Amniotic stem cell (primary cell): Measurements from ENCODE around the gene MRTFA.

Experiments
- DNase-seq: peaks from one replicate; lab custom pipeline; 2025; lab: John Stamatoyannopoulos, UW

Gene MRTFA

DNA sequence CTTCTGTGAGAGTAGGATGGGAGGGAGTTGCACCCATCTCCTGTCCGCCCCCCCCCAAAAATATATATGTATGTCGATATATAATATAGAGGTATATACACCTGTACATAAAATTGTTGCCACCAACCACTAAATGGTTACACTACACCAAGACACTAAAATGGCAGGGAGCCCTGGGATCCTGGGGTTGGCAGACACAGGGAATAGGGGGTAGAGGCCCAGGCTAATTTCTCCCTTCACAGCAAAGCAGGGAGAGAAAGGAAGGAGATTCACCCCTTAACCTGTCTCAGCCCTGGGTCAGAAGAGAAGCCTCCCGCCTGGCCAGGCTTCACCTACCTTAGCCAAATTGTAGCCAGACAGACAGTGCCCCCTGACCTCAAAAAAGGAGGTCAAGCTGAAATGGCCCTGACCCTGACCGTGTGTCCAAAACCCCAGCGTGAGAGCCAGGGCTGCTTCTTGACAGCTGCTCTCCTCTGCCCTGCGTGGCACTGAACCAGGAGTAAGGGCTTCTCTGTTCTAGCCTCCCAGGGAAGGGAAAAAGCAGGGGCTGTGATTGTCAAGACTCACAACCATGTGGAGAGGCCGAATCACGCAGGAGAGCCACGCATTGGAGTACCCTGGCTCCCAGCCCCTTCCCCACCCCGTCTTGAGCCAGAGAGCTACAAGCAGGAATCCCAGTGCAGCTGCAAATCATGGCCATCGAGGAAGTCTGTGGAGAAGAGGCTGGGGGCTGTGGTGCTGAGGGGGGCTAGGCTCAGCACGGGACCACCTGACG lies 225.6 kb downstream of the MRTFA start:
- DNase-seq = no peak

DNA sequence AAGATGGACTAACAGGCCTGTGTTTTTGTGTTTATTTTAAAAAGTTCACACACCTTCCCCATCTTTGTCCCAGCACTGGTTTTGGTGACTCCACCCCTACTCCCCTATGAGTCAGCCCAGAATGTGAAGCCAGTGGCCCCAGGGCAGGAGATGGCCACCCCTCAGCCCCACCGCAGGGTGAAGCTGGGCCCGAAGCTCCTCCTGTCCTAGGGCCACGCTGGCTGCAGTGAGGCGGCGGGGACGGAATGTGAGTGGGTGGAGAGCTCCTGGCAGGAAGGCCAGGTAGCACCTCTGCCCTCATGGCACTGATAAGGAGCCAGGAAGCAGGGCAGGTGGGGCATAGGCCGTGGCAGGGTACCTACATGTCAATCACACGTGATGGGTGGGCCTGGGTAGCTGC lies 226.2 kb downstream of the MRTFA start:
- no peak for DNase-seq

DNA sequence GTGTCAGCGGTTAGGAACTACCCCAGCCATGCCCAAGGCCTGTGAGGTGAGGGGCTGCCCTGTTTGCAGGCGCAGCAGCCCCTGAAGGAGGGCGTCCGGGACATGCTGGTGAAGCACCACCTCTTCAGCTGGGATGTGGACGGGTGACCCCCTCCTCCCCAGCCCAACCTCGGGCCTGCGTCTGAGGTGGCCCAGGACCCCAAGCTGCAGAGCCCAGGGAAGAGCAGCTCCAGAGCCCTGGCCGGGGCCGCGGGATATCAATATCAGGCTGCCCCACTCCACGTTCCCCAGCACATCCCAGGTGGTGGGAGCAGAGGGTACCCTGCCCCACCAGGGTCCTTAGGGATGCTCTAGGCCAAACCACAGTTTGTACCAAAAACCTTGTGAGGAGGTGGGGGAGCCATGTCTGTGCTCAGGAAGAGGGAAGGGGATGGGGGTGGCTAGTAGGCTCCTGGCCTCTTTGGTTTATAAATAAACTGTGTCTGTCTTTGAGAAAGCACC lies 226.9 kb downstream of the MRTFA start:
- DNase-seq = no peak

DNA sequence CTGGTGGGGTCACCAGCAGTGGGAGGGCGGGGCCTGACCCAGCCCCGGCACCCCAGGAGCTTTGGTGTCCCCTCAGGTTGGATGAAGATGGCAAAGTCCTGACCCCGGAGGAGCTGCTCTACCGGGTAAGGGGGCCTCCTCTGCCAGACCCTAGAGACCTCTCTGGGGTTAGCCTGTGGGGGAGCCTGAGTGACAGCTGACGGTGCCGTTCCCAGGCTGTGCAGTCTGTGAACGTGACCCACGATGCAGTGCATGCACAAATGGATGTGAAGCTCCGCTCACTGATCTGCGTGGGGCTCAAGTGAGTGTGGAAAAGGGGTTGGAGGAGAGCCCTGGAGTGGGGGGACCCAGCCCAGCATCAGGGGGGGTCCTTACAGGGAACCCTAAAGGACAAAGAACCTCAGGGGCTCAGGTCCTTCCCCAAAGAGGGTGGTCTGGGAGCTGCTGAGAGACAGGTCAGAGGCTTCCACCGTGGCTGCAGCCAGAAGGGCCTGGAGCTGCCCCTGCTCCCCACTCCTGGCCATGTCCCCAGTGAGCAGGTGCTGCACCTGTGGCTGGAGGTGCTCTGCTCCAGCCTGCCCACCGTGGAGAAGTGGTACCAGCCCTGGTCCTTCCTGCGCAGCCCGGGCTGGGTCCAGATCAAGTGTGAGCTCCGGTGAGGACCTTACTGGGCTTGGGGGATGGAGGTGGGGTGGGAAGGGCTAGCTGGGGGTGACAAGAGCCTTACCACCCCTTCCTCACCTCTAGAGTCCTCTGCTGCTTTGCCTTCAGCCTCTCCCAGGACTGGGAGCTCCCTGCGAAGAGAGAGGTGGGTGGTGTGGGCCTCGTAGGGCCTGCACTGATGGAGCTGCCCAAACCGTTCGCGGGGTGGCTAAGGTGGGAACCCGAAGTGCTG lies 227.6 kb downstream of the MRTFA start:
- DNase-seq = no peak

DNA sequence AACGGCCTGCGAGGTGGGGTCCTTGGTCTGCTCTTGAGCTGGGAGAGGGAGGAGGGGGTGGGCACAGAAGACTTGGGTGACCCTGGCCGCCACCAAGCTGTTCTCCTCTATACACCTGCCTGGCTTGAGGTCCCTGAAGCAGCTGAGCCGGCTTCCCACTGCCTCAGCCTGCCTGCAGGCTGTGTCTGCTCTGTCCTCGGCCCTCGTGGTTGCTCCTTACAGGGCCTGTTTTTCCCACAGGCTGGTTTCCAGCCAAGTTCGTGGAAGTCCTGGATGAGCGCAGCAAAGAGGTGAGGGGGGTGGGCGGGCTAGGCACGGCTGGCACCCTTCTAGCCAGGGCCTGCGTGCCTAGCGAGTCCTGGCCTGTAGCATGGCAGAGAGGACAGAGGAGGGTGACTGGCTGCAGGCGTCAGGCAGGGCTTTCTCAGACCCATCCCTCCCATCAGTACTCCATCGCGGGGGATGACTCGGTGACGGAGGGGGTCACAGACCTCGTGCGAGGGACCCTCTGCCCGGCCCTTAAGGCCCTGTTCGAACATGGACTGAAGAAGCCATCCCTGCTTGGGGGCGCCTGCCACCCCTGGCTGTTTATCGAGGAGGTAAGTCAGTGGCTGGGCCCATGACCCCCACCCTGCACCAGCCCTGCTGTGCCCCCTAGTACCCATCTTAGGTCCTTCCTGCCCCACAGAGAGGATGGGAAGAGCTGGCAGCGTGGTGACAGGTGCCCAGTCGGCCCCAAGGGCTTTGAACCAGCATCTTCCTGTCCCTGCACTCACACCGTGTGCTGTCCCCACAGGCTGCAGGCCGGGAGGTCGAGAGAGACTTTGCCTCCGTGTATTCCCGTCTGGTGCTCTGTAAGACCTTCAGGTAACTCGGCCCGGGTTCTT lies 228.4 kb downstream of the MRTFA start:
- DNase-seq = no peak

DNA sequence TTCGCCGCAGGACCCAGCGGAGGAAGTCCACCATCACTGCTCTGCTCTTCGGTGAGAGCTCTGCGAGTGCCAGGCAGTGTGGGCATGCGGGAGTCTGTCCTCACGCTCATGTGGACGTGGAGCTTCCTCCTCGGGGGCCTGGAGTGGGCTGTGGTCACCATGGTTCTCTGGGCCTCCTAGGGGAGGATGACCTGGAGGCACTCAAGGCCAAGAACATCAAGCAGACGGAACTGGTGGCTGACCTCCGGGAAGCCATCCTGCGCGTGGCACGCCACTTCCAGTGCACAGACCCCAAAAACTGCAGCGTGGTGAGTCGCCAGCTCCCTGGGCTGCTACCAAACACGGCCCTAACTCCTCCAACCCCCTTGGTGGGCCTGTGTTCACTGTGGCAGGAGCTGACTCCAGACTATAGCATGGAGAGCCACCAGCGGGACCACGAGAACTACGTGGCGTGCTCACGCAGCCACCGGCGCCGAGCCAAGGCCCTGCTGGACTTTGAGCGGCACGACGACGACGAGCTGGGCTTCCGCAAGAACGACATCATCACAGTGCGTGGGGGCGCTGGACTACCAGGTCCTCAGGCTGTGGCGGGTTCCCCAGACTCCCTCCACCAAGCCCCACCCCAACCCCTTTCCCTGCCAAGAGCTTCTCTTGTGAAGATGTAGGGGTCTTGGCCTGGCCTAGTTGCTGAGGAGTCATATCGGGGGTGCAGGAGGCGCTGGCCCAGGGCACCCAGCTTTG lies 229.3 kb downstream of the MRTFA start:
- no peak for DNase-seq

DNA sequence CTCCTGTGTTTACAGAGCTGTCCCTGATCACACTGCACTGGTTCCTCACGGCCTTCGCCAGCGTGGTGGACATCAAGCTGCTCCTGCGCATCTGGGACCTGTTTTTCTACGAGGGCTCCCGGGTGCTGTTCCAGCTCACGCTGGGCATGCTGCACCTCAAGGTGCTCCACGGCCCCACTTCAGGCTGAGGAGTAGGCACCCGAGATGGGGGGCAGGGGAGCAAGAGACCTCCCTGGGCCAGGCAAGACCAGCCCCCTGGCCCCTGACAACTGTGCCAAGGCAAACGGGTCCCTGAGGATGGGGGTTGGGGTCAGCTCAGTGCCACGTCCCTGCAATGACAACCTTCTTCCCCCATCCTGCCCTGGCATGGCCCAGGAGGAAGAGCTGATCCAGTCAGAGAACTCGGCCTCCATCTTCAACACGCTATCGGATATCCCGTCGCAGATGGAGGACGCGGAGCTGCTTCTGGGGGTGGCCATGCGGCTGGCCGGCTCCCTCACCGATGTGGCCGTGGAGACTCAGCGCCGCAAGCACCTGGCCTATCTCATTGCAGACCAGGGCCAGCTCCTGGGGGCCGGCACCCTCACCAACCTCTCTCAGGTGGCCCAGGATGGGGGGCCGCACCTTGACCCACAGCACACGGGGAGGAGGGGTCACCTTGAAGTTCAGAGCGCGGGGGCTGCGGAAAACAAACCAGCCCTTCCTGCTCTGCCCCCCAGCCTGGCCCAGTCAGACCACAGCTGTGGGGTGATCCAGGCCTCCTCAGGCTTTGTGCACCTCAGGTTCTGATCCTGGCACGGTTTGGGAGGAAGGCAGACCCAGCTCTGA lies 230.2 kb downstream of the MRTFA start:
- DNase-seq = no peak

DNA sequence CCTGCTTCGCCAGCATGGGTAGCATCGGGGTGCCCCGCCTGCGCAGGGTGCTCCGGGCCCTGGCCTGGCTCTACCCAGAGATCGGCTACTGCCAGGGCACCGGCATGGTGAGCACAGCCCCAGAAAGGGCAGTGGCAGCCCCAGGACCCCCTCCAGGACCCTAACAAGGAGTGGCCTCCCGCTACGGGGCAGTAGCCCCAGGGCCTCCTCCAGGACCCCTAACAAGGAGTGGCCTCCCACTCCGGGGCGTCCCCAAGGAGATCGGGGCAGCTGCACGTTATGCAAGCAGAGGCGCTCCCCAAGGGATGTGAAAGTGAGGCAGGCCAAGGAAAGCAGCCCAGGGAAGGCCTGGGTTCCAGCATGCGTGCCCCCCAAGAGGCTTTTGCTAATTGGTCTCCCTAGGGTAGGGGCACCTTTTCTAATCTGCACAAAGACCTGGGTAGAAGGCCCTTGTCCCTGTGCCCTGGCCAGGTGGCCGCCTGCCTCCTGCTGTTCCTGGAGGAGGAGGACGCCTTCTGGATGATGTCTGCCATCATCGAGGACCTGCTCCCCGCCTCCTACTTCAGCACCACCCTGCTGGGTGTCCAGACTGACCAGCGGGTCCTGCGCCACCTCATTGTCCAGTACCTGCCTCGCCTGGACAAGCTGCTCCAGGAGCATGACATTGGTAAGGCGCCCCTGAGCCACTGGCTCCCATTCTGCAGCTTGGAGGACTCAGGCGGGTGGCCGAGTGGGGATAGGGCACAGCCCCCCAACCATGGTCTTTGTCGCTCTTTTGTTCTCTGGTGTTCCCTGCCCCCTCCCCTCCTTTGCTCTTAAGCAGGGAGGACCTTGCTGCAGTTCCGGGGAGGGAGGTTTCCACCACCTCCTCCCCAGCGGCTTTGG lies 231.1 kb downstream of the MRTFA start:
- no peak for DNase-seq

DNA sequence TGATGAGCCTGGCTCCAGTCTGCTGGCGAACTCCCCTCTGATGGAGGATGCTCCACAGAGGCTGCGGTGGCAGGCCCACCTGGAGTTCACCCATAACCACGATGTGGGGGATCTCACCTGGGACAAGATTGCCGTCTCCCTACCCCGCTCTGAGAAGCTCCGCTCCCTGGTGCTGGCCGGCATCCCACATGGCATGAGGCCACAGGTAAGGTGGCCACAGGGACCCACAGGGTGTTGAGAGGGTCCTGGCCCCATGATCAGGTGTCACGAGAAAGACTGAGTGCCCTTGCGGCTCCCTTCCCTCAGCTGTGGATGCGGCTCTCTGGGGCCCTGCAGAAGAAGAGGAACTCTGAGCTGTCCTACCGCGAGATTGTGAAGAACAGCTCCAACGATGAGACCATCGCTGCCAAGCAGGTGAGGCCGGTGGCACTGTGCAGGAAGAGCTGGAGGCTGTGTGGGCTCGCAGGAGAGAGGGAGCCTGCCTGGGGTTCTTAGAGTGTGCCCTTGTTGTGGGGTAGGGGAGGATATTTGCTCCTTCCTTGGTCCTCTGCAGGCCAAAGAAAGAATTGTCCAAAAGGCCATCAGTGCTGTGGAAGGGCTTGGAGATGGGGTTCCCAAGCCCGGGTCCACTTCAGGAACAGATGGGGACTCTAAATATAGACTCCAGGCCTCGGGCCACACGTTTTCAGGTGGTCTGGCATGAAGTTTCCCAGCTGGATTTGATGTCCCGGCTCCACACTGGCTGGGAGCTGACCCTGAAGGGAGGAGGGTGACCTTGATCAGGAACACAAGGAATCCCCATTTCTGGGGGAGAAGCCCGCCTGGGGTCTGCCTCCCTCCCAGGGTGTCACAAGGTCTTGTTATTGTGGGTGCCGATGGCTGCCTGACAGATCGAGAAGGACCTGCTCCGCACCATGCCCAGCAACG lies 232.0 kb downstream of the MRTFA start:
- DNase-seq = no peak

DNA sequence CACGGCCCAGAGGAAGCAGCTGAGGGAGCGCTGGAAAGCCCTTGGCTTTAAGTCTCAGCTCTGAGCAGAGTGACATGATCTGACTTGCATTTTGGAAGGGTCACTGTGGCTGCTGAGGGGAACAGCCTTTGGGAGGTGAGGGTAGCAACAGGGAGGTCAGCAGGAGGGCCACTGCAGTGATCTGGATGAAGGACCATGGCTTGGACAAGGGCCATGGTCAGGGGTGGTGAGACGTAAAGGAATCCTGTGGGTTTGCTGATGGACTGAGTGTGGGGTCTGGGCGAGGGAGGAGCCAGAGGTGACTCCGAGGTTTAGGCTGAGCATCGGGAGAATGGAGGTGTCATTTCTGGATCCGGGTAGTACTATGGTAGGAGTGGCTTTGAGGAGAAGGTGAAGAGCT lies 232.9 kb downstream of the MRTFA start:
- DNase-seq = no peak

DNA sequence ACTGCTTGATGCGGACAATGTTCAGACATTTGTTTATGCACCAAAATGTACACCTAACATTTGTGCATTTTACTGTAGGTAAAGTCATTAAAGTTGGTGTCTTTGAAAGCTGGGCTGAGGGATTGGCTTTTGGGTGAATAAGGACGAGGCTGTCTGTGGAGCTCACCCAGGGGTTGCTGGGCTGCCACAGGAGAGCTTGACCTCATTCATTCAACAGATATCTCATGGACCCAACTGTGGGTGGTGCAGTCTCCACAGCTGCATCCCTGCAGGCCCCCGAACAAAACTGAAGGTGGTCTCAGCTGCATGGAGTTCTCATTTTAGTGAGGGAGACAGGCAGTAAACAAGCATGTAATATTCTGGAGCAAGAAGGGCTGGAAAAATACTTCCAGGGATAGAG lies 233.4 kb downstream of the MRTFA start:
- DNase-seq = no peak

DNA sequence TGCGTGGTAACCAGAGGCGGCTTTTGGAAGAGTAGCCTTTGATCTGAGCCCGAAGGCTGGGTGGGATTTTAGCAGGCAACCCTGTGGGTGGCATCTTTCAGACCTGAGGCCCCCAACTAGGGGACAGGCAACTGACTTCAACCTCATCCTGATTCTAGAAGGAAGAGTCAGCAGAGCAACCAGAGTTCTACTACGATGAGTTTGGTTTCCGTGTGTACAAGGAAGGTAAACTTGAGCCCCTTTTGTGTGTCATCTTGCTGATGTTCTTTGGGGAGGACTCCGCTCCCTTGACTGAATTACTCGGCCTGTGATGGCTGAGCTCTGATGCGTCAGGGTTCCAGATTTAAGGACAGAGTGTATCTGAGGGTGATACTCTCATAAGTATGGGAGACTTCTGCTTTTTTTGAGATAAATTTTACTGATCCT lies 234.5 kb downstream of the MRTFA start:
- no peak for DNase-seq

DNA sequence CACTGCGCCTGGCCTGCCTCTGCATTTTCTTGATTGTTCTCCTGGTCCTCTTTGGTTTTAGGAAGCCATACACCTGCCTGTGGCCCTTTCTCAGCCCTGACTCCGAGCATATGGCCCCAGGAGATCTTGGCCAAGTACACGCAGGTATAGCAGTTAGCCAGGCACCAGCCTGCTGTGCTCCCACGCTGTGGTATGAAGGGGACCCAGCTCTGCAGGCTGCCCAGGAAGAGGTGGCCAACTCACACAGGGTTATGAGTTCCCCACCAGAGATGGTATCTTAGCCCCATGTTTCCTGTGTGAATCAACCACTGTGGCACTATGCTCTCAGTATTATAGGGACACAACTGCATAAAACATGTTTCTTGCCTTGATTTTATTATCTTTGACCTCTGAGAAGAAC lies 235.0 kb downstream of the MRTFA start:
- no peak for DNase-seq

DNA sequence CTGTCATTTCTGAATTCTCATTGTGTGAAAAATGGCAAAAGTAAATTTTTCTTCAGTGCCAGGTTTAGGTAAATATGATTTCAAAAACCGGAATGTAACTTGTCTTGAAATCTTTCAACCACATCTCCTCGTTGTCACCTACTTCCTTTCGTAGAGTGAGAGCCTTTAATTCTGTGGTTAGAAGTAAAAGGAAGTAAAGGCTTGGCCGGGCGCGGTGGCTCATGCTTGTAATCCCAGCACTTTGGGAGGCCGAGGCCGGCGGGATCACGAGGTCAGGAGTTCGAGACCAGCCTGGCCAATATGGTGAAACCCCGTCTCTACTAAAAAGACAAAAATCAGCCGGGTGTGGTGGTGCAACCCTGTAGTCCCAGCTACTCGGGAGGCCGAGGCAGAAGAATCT lies 236.4 kb downstream of the MRTFA start:
- DNase-seq = no peak

DNA sequence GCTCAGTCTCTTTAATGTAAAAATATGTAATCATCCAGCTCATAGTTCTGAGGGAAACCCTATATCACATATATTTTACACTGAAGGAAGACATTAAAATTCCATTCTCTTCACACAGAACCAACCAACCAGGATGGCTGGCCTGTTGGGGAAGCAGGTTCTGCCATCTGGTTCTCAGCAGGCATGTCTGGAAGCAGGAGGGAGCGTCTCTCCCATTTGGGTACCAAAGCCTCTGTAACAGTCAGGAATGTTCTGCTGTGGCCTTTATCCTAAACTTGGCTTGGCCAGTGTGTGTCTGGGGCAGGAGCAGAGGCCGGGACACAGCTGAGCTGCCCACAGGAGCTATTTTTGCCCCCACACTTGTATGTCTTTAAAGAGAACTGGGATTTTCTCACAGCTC lies 236.9 kb downstream of the MRTFA start:
- DNase-seq = no peak

DNA sequence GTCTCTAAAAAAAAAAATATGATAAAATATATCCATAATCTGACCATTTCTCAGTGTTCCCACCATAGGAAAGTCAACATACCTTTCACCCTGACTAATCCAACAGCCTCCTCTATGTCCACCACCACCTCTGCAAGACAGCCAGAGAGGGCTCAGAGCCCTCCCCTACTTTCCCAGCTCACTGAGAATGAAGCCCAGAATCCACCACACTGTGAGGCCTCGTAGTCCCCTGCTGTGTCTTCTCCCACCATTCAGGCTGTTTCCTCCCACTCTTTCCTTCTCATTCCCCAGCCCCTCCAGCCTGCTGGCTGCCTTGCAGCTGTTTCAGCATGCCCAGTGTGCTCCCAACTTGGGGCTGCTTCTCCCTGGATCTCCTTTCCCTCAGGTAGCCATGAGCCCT lies 239.1 kb downstream of the MRTFA start:
- no peak for DNase-seq

DNA sequence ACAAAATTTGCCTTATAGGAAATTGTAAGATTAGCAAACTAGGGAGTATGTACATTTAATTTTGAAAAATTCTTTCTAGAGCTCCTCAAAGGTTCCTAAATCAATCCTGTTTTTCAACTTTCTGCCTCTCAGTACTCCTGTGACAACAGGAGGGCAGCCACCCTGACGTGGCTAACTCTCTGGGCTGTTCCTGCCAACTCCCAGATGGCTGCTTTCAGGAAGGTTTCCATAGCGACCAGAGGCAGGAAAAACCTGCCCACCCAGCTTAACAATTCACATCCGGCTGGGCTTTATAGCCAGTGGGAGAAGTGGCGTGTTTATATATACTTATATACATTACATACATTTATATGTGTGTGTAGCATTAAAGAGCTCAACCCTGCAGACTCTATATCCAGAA lies 239.6 kb downstream of the MRTFA start:
- DNase-seq = peak; percentile 24

DNA sequence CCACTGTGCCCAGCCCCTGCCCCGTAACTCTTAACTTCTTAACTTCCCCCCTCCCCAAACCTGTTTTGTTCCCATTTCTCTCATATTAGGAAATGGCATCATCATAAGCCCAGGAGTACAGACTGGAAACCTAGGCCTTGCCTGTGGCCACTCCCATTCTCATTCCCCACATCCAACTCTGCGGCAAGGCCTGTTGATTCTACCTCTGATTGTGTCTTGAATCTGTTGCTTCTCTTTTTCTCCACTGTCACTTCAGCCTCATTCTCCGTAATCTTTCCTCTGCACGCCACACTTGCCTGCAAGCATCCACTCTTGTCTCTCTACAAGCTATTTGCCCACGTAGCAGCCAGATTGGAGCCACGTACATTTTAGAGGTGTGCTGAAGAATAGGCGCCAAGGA lies 240.9 kb downstream of the MRTFA start:
- DNase-seq = no peak
